CD14-positive monocyte (primary cell): Measurements from ENCODE around the gene QSOX1. TPM values are rescaled to one million over a fixed set of nuclear protein-coding genes. Genes with fewer than 3 reads are reported as not detected.
A peak's percentile ranks its signal among the peaks of the same experiment; 100 is the strongest.

Experiments
- DNase-seq, 3 donors: peaks; one replicate each; pipeline ENCODE4 v3.0.0-alpha.2; 2011 to 2022
- H2AFZ ChIP-seq: 2 replicates; pipeline ENCODE4 v1.6.0; 2012; ENCODE audit warnings: mild to moderate bottlenecking, low read depth, low read length, inconsistent platforms; ENCODE audit not compliant: insufficient read depth, poor library complexity, severe bottlenecking
- H3K27ac ChIP-seq, 2 donors: 1 replicate in 1 of 2; 2 replicates in 1 of 2; pipeline ENCODE4 v1.5.1; 2012 to 2013; ENCODE audit warnings: low read length in 2 of 2, control low read depth in 1 of 2, inconsistent platforms in 1 of 2, low read depth in 1 of 2, mild to moderate bottlenecking in 1 of 2
- H3K27me3 ChIP-seq, 2 donors: one replicate each; pipeline versions ENCODE4 v1.6.0 to v1.6.1; 2011 to 2013; ENCODE audit warnings: low read length in 2 of 2; ENCODE audit not compliant: control insufficient read depth in 2 of 2, insufficient read depth in 2 of 2
- H3K36me3 ChIP-seq, 2 donors: replicated peaks in 1 of 2; 1 replicate in 1 of 2; 2 replicates in 1 of 2; pipeline versions ENCODE4 v1.5.1 to v1.6.1; 2012 to 2013; ENCODE audit warnings: low read length in 2 of 2, control low read depth in 1 of 2, inconsistent platforms in 1 of 2, mild to moderate bottlenecking in 1 of 2; ENCODE audit not compliant: insufficient read depth in 2 of 2, control insufficient read depth in 1 of 2
- H3K4me1 ChIP-seq, 2 donors: 1 replicate in 1 of 2; 2 replicates in 1 of 2; pipeline versions ENCODE4 v1.5.1 to v1.6.1; 2012 to 2013; ENCODE audit warnings: low read length in 2 of 2, control low read depth in 1 of 2, inconsistent platforms in 1 of 2, mild to moderate bottlenecking in 1 of 2, moderate library complexity in 1 of 2; ENCODE audit not compliant: insufficient read depth in 2 of 2, control insufficient read depth in 1 of 2
- H3K4me2 ChIP-seq: replicated peaks from 2 replicates; pipeline ENCODE3; 2012; ENCODE audit warnings: low read length, moderate library complexity, mild to moderate bottlenecking; ENCODE audit not compliant: poor library complexity, severe bottlenecking; ENCODE audit errors: extremely low read depth
- H3K4me3 ChIP-seq, 3 experiments: fragments of 200-600 bp in 1 of 3; sonication (generic) in 1 of 3; replicated peaks in 1 of 3; 1 replicate in 2 of 3; 2 replicates in 1 of 3; pipeline ENCODE4 v1.5.1; 2011 to 2013; ENCODE audit warnings: low read length in 3 of 3, mild to moderate bottlenecking in 3 of 3, control low read depth in 2 of 3, low read depth in 2 of 3, inconsistent platforms in 1 of 3, moderate library complexity in 1 of 3
- H3K79me2 ChIP-seq: 2 replicates; pipeline ENCODE4 v1.6.0; 2012; ENCODE audit warnings: mild to moderate bottlenecking, control low read depth, inconsistent platforms, low read length, moderate library complexity; ENCODE audit not compliant: insufficient read depth
- H3K9ac ChIP-seq: 2 replicates; pipeline ENCODE4 v1.6.0; 2017; ENCODE audit warnings: low read length, mild to moderate bottlenecking; ENCODE audit not compliant: insufficient read depth, poor library complexity, severe bottlenecking
- H3K9me3 ChIP-seq, 2 donors: replicated peaks in 1 of 2; 1 replicate in 1 of 2; 2 replicates in 1 of 2; pipeline versions ENCODE4 v1.5.1 to v1.6.1; 2012 to 2013; ENCODE audit warnings: low read length in 2 of 2, control low read depth in 1 of 2; ENCODE audit not compliant: control insufficient read depth in 1 of 2, insufficient read depth in 1 of 2
- H4K20me1 ChIP-seq: 2 replicates; pipeline ENCODE4 v1.6.0; 2012; ENCODE audit warnings: mild to moderate bottlenecking, low read length, control low read depth, moderate library complexity; ENCODE audit not compliant: insufficient read depth
- H3K27ac Mint-ChIP-seq, 7 donors: one replicate each; pipeline ENCODE4 v1.8.0; 2020; ENCODE audit warnings: mild to moderate bottlenecking in 7 of 7, mixed read lengths in 7 of 7, moderate library complexity in 6 of 7, inconsistent platforms in 2 of 7
- H3K27me3 Mint-ChIP-seq, 3 donors: one replicate each; pipeline ENCODE4 v1.8.0; 2021 to 2022; ENCODE audit warnings: low read depth in 3 of 3, mild to moderate bottlenecking in 3 of 3, mixed read lengths in 3 of 3, moderate library complexity in 3 of 3, inconsistent platforms in 1 of 3
- H3K36me3 Mint-ChIP-seq, 2 donors: one replicate each; pipeline ENCODE4 v1.8.0; 2020; ENCODE audit warnings: mixed read lengths in 2 of 2, inconsistent platforms in 1 of 2, mild to moderate bottlenecking in 1 of 2
- H3K4me1 Mint-ChIP-seq: one replicate; pipeline ENCODE4 v1.8.0; 2020; ENCODE audit warnings: mild to moderate bottlenecking, mixed read lengths
- H3K4me3 Mint-ChIP-seq, 2 donors: one replicate each; pipeline ENCODE4 v1.8.0; 2020; ENCODE audit warnings: mild to moderate bottlenecking in 2 of 2, mixed read lengths in 2 of 2, moderate library complexity in 1 of 2
- H3K9me3 Mint-ChIP-seq, 7 donors: one replicate each; pipeline ENCODE4 v1.8.0; 2020 to 2022; ENCODE audit warnings: mixed read lengths in 7 of 7, mild to moderate bottlenecking in 6 of 7, moderate library complexity in 6 of 7, inconsistent platforms in 2 of 7
- CTCF ChIP-seq: fragments of 200-600 bp; IDR thresholded peaks from one replicate; pipeline ENCODE4 v1.8.0; 2022; ENCODE audit warnings: antibody characterized with exemption, mild to moderate bottlenecking
- WGBS: methylation state at CpG from one replicate; pipeline ENCODE4 v1.1.5; 2013; ENCODE audit warnings: missing lambda C conversion rate; ENCODE audit not compliant: insufficient coverage; 5-methylcytosine and 5-hydroxymethylcytosine counted together
- intact Hi-C, 2 donors: fragments of 100-400 bp; cut with micrococcal nuclease; formaldehyde crosslinking; loops; one replicate each; pipeline versions ENCODE4 v1.15.0 to v1.15.1; 2023
- polyA plus RNA-seq, 3 donors: library from polyadenylated mRNA; depleted of rRNA in 1 of 3; unstranded in 2 of 3; stranded (reverse) in 1 of 3; fragments of 300-500 nt in 2 of 3; fragments of >200 nt in 1 of 3; fragmentation: Illumina TruSeq in 2 of 3; gene quantifications; 1 replicate in 2 of 3; 2 replicates in 1 of 3; pipeline ENCODE4 v1.2.3, GENCODE V29; 2012 to 2021

The QSOX1 gene
- polyA plus RNA-seq, 3 donors, result 34.5 to 86.5 (median 35.8) TPM

- H3K4me3 Mint-ChIP-seq, result no peak overlapping the region
These were observed 14.3 kb downstream of the QSOX1 start for GRCh38 chr1:180168786-180169639.

More at GRCh38 chr1:180168786-180169639, 14.3 kb downstream of the QSOX1 start:
- 87% methylated on average over 7 of the region's 12 CpGs for WGBS
- no peak overlapping the region for H3K27ac ChIP-seq
- H3K36me3 ChIP-seq, result peaks cover 55 to 78% of the 10 kb centered on the region in 2 donors
- TF ChIP-seq CTCF, result peak; percentile 60
- Mint-ChIP-seq H3K4me1 (peaks cover 15% of the 10 kb centered on the region), H3K27ac (peak overlapping the region in 4 of 7 donors; percentile 27 to 65 (median 51)), H3K9me3 (peaks cover 0 to 6% (median 3%) of the 10 kb centered on the region in 7 donors), H3K36me3 (peaks cover 78 to 79% of the 10 kb centered on the region in 2 donors), H3K27me3 (peaks cover 0 to 2% (median 0%) of the 10 kb centered on the region in 3 donors)
- no peaks in the 10 kb centered on the region for H3K9me3 ChIP-seq
- H3K4me1 ChIP-seq, result peaks cover 8% of the 10 kb centered on the region in 2 donors
- peaks cover 93% of the 10 kb centered on the region for H4K20me1 ChIP-seq
- no peak overlapping the region for H2AFZ ChIP-seq
- DNase-seq, result peak in 2 of 3 donors; percentile 20 to 30
- H3K4me2 ChIP-seq, result no peak overlapping the region
- H3K4me3 ChIP-seq, result no peak overlapping the region
- H3K27me3 ChIP-seq, result no peaks in the 10 kb centered on the region
- intact Hi-C loops, result no loop called here
- H3K9ac ChIP-seq, result no peak overlapping the region
- H3K79me2 ChIP-seq, result peaks cover 64% of the 10 kb centered on the region
